HFF-Myc (cell line): ENCODE measurements around the gene TMEM163.
"Not testable (repeated sequence)": the region's sequence is repeated elsewhere in the genome, so short reads cannot be mapped to it uniquely, and the experiment has no call there.

Experiments used
- DNase-seq: peaks from one replicate; pipeline ENCODE4 v3.0.0-alpha.2; 2011; ENCODE audit warnings: low read depth; ENCODE audit errors: extremely low read depth
- H3K4me3 ChIP-seq: replicated peaks from 2 replicates; pipeline ENCODE4 v1.5.1; 2011; ENCODE audit warnings: low read depth, mild to moderate bottlenecking, control low read depth, low read length
- TF ChIP-seq, protein P1 (sequence below): IDR thresholded peaks from 2 replicates; pipeline ENCODE4 v1.5.1; 2012; ENCODE audit warnings: mild to moderate bottlenecking, low read depth, low read length, control low read depth; ENCODE audit errors: missing control alignments

The TMEM163 gene

GRCh38 chr2:134482131-134482723, 236.6 kb downstream of the TMEM163 start:
- DNase-seq, result no peak
- H3K4me3 ChIP-seq, result no peak overlapping the region
- TF ChIP-seq, protein P1, sequence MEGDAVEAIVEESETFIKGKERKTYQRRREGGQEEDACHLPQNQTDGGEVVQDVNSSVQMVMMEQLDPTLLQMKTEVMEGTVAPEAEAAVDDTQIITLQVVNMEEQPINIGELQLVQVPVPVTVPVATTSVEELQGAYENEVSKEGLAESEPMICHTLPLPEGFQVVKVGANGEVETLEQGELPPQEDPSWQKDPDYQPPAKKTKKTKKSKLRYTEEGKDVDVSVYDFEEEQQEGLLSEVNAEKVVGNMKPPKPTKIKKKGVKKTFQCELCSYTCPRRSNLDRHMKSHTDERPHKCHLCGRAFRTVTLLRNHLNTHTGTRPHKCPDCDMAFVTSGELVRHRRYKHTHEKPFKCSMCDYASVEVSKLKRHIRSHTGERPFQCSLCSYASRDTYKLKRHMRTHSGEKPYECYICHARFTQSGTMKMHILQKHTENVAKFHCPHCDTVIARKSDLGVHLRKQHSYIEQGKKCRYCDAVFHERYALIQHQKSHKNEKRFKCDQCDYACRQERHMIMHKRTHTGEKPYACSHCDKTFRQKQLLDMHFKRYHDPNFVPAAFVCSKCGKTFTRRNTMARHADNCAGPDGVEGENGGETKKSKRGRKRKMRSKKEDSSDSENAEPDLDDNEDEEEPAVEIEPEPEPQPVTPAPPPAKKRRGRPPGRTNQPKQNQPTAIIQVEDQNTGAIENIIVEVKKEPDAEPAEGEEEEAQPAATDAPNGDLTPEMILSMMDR, result no peak

- TF ChIP-seq, protein P1, result no peak
- DNase-seq, result no peak
- H3K4me3 ChIP-seq, result no peak overlapping the region
Measured at GRCh38 chr2:134479696-134480330, 239.0 kb downstream of the TMEM163 start.

DNA sequence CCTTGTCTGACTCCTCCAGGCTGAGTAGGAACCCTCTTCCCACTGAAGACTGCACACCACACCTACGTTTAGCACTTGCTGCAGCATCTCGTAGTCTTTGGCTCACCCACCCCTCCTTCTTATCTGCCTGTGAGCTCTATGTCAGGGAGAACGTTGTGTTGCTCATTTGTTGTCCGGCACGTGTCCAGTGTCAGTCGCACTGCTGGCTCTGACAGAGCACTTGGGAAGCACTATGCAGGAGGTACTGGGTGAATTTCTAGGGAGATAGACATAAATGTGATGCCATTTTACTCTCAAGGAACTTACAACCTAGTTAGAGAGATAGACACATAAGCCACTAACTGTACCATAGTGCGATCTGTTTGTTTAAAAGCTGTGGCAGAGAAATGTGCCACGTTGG, 241.8 kb downstream of the TMEM163 start:
- H3K4me3 ChIP-seq, DNase-seq: not testable (repeated sequence)

- DNase-seq, result no peak
- TF ChIP-seq, protein P1, result no peak
- no peak overlapping the region for H3K4me3 ChIP-seq
Measured at GRCh38 chr2:134470561-134471168, 248.1 kb downstream of the TMEM163 start.

DNA sequence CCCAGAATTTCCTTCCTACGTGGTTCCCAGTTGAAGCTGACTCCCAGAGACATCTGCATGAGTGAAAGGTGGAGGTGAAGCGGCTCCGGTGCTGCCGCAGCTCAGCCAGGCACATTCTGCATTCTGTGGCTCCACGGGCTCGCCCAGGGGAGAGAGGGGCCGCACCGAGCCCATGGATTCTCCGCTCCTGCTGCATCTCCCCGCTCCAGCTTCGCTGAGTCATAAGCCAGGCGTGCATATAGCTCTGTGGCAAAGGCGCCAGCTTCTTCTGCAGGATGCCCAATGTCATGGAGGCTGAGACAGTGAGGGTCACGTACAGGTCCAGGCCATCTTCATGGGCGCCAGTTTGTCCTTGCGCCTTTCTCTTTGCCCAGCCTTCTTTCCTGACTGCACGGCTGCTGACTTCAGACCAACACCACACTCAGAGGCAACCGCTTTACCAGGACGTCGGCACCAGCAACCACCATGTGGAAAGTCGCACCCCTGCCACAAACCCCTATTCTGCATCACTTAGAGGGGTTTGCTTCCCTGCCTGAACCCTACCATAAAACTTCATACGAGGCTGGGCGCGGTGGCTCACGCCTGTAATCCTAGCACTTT, 249.2 kb downstream of the TMEM163 start:
- H3K4me3 ChIP-seq, result no peak overlapping the region
- no peak for DNase-seq
- TF ChIP-seq, protein P1, result no peak

DNA sequence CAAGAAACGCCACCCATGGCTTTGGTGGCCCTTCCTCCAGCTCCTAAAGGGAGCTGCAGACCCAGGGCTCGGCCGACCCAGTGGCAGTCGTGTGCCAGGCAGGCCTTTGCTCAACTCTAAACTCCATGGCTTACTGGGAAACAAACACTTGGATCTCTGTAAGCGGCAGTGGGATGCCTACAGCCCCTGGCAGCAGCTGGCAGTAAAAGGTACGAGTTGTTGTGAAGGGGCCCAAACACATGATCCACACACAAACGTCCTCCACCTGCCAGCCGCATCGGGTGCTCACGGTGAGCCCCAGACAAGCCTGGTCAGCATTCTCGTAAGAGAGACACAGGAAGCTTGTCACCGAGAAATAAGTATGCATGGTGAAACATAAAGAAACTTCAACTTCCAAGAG, 250.0 kb downstream of the TMEM163 start:
- TF ChIP-seq, protein P1, result no peak
- no peak overlapping the region for H3K4me3 ChIP-seq
- no peak for DNase-seq

DNA sequence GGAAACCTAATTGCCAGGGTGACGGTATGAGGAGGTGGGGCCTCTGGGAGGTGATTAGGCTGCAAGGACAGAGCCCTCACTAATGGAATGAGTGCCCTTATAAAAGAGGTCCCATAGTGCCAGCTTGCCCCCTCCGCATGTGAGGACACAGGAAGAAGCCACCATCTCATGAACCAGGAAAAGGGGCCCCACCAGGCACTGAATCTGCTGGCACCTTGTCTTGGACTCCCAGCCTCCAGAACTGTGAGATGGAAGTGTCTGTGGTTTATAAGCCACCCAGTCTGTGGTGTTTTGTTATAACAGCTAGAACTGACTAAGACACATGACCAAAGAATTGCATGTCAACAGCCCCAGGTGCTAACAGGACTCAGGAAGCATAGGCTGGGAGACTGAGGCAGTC, 250.6 kb downstream of the TMEM163 start:
- H3K4me3 ChIP-seq, result no peak overlapping the region
- no peak for DNase-seq
- TF ChIP-seq, protein P1, result no peak
